VCaP (cell line): ENCODE data around the gene CLIP2.
"Not testable (repeated sequence)": the region's sequence is repeated elsewhere in the genome, so short reads cannot be mapped to it uniquely, and the experiment has no call there.

Source experiments
- H3K27ac ChIP-seq: fragments of 450-650 bp; 2 replicates; pipeline ENCODE4 v1.5.1; 2017
- CTCF ChIP-seq: fragments of 450-650 bp; conservative IDR thresholded peaks from 2 replicates; pipeline ENCODE4 v1.5.1; 2017; ENCODE audit warnings: mild to moderate bottlenecking, moderate library complexity

CLIP2 gene

GRCh38 chr7:74344786-74345185 lies 55.6 kb downstream of the CLIP2 start:
- no peak overlapping the region for H3K27ac ChIP-seq
- TF ChIP-seq CTCF, result no peak

GRCh38 chr7:74345970-74346369 lies 56.8 kb downstream of the CLIP2 start:
- no peak overlapping the region for H3K27ac ChIP-seq
- no peak for TF ChIP-seq CTCF

GRCh38 chr7:74349621-74350020 lies 60.4 kb downstream of the CLIP2 start:
- no peak overlapping the region for H3K27ac ChIP-seq
- no peak for TF ChIP-seq CTCF

- H3K27ac ChIP-seq, result no peak overlapping the region
- TF ChIP-seq CTCF, result no peak
Observed at GRCh38 chr7:74350751-74351150, 61.5 kb downstream of the CLIP2 start.

GRCh38 chr7:74351836-74352235 lies 62.6 kb downstream of the CLIP2 start:
- no peak overlapping the region for H3K27ac ChIP-seq
- TF ChIP-seq CTCF, result no peak

- not testable (repeated sequence) for H3K27ac ChIP-seq
Observed at GRCh38 chr7:74352551-74353138, 63.4 kb downstream of the CLIP2 start.

GRCh38 chr7:74354009-74354408 lies 64.8 kb downstream of the CLIP2 start:
- no peak for TF ChIP-seq CTCF
- H3K27ac ChIP-seq, result no peak overlapping the region

GRCh38 chr7:74355091-74355490 lies 65.9 kb downstream of the CLIP2 start:
- H3K27ac ChIP-seq, result no peak overlapping the region

More at GRCh38 chr7:74355091-74355490, 65.9 kb downstream of the CLIP2 start:
- TF ChIP-seq CTCF, result no peak
